Activated T-cell treated with anti-CD3 and anti-CD28 coated beads, Interleukin-2, amount 50 U/mL, for 4 hours (primary cell): ENCODE data around the gene B4GALNT2. TPM values are rescaled to one million over a fixed set of nuclear protein-coding genes. Genes with fewer than 3 reads are reported as not detected.
A peak's percentile ranks its signal among the peaks of the same experiment; 100 is the strongest.
"Not testable (repeated sequence)": the region's sequence is repeated elsewhere in the genome, so short reads cannot be mapped to it uniquely, and the experiment has no call there.

Experiments used
- ATAC-seq, 2 donors: fragments of 200-7000 bp; cut with Tn5 transposase; one replicate each; pipeline ENCODE4 v1.10.0; 2021
- DNase-seq: peaks from one replicate; pipeline ENCODE4 v3.0.0-alpha.2; 2020
- H3K27me3 Mint-ChIP-seq: one replicate; pipeline ENCODE4 v1.8.0; 2021; ENCODE audit warnings: low read depth, mixed read lengths
- H3K36me3 Mint-ChIP-seq: one replicate; pipeline ENCODE4 v1.8.0; 2022; ENCODE audit warnings: mixed read lengths; ENCODE audit not compliant: insufficient read depth
- H3K4me1 Mint-ChIP-seq: one replicate; pipeline ENCODE4 v1.8.0; 2021; ENCODE audit warnings: low read depth, mixed read lengths
- H3K4me3 Mint-ChIP-seq: one replicate; pipeline ENCODE4 v1.8.0; 2021; ENCODE audit warnings: mild to moderate bottlenecking, moderate library complexity, mixed read lengths
- H3K9me3 Mint-ChIP-seq: one replicate; pipeline ENCODE4 v1.8.0; 2021; ENCODE audit warnings: mixed read lengths
- total RNA-seq, 3 donors: library from RNA; stranded (reverse); gene quantifications; one replicate each; pipeline ENCODE4 v1.2.1, GENCODE V29; 2021

Gene B4GALNT2
- total RNA-seq, 3 donors from 2014 or later = not detected

- no peak overlapping the region for H3K4me3 Mint-ChIP-seq
- no peaks in the 10 kb centered on the region for H3K9me3 Mint-ChIP-seq
- no peaks in the 10 kb centered on the region for H3K36me3 Mint-ChIP-seq
- ATAC-seq (no peak), DNase-seq (no peak)
- peaks cover 2% of the 10 kb centered on the region for H3K27me3 Mint-ChIP-seq
- peaks cover 2% of the 10 kb centered on the region for H3K4me1 Mint-ChIP-seq
Measured at GRCh38 chr17:49108318-49108717, 24.3 kb upstream of the B4GALNT2 start.

- DNase-seq (no peak), ATAC-seq (no peak)
- no peaks in the 10 kb centered on the region for H3K36me3 Mint-ChIP-seq
- H3K4me3 Mint-ChIP-seq = no peak overlapping the region
- H3K9me3 Mint-ChIP-seq = no peaks in the 10 kb centered on the region
- peaks cover 6% of the 10 kb centered on the region for H3K27me3 Mint-ChIP-seq
- H3K4me1 Mint-ChIP-seq = peaks cover 2% of the 10 kb centered on the region
Measured at GRCh38 chr17:49110509-49110908, 22.1 kb upstream of the B4GALNT2 start.

- Mint-ChIP-seq H3K36me3 (no peaks in the 10 kb centered on the region), H3K4me1 (peaks cover 2% of the 10 kb centered on the region), H3K9me3 (no peaks in the 10 kb centered on the region), H3K4me3 (no peak overlapping the region), H3K27me3 (peaks cover 11% of the 10 kb centered on the region)
- ATAC-seq = no peak
- no peak for DNase-seq
Measured at GRCh38 chr17:49111934-49112333, 20.6 kb upstream of the B4GALNT2 start.

GRCh38 chr17:49112936-49113335 is 19.6 kb upstream of the B4GALNT2 start:
- Mint-ChIP-seq H3K27me3 (peaks cover 13% of the 10 kb centered on the region), H3K4me3 (no peak overlapping the region), H3K9me3 (no peaks in the 10 kb centered on the region), H3K36me3 (no peaks in the 10 kb centered on the region), H3K4me1 (peaks cover 2% of the 10 kb centered on the region)
- ATAC-seq (no peak), DNase-seq (no peak)

GRCh38 chr17:49114703-49115102 is 17.9 kb upstream of the B4GALNT2 start:
- no peaks in the 10 kb centered on the region for H3K4me1 Mint-ChIP-seq
- no peak overlapping the region for H3K4me3 Mint-ChIP-seq
- ATAC-seq (no peak), DNase-seq (no peak)
- H3K27me3 Mint-ChIP-seq = peaks cover 17% of the 10 kb centered on the region
- H3K9me3 Mint-ChIP-seq = no peaks in the 10 kb centered on the region
- no peaks in the 10 kb centered on the region for H3K36me3 Mint-ChIP-seq

GRCh38 chr17:49117587-49118230 is 14.9 kb upstream of the B4GALNT2 start:
- no peak for ATAC-seq
- no peak for DNase-seq
- Mint-ChIP-seq H3K36me3 (no peaks in the 10 kb centered on the region), H3K4me1 (no peaks in the 10 kb centered on the region), H3K27me3 (peaks cover 27% of the 10 kb centered on the region), H3K9me3 (no peaks in the 10 kb centered on the region), H3K4me3 (no peak overlapping the region)

GRCh38 chr17:49120166-49120565 is 12.4 kb upstream of the B4GALNT2 start:
- Mint-ChIP-seq H3K27me3 (peaks cover 22% of the 10 kb centered on the region), H3K4me3 (no peak overlapping the region), H3K36me3 (no peaks in the 10 kb centered on the region), H3K9me3 (no peaks in the 10 kb centered on the region), H3K4me1 (no peaks in the 10 kb centered on the region)
- ATAC-seq = no peak
- DNase-seq = no peak

- H3K4me1 Mint-ChIP-seq = no peaks in the 10 kb centered on the region
- H3K36me3 Mint-ChIP-seq = no peaks in the 10 kb centered on the region
- no peak overlapping the region for H3K4me3 Mint-ChIP-seq
- H3K9me3 Mint-ChIP-seq = no peaks in the 10 kb centered on the region
- H3K27me3 Mint-ChIP-seq = peaks cover 17% of the 10 kb centered on the region
- DNase-seq = no peak
- ATAC-seq = no peak
Measured at GRCh38 chr17:49121696-49122292, 10.8 kb upstream of the B4GALNT2 start.

GRCh38 chr17:49122566-49122965 is 10.0 kb upstream of the B4GALNT2 start:
- Mint-ChIP-seq H3K4me3 (no peak overlapping the region), H3K36me3 (no peaks in the 10 kb centered on the region), H3K4me1 (no peaks in the 10 kb centered on the region), H3K27me3 (peaks cover 16% of the 10 kb centered on the region), H3K9me3 (no peaks in the 10 kb centered on the region)
- DNase-seq (no peak), ATAC-seq (no peak)

GRCh38 chr17:49123061-49123460 is 9.5 kb upstream of the B4GALNT2 start:
- Mint-ChIP-seq H3K4me1 (no peaks in the 10 kb centered on the region), H3K9me3 (no peaks in the 10 kb centered on the region), H3K27me3 (peaks cover 16% of the 10 kb centered on the region), H3K36me3 (no peaks in the 10 kb centered on the region), H3K4me3 (no peak overlapping the region)
- DNase-seq (no peak), ATAC-seq (no peak)

- Mint-ChIP-seq H3K27me3 (peaks cover 31% of the 10 kb centered on the region), H3K36me3 (no peaks in the 10 kb centered on the region), H3K9me3 (no peaks in the 10 kb centered on the region), H3K4me3 (no peak overlapping the region), H3K4me1 (no peaks in the 10 kb centered on the region)
- DNase-seq (no peak), ATAC-seq (no peak)
Measured at GRCh38 chr17:49125449-49125848, 7.1 kb upstream of the B4GALNT2 start.

GRCh38 chr17:49126183-49126859 is 6.2 kb upstream of the B4GALNT2 start:
- not testable (repeated sequence) for H3K4me3 Mint-ChIP-seq, H3K36me3 Mint-ChIP-seq, DNase-seq, H3K9me3 Mint-ChIP-seq, ATAC-seq, H3K4me1 Mint-ChIP-seq
- H3K27me3 Mint-ChIP-seq = peaks cover 38% of the 10 kb centered on the region

- not testable (repeated sequence) for DNase-seq, H3K9me3 Mint-ChIP-seq, H3K36me3 Mint-ChIP-seq, H3K4me1 Mint-ChIP-seq, ATAC-seq, H3K4me3 Mint-ChIP-seq
- peaks cover 60% of the 10 kb centered on the region for H3K27me3 Mint-ChIP-seq
Measured at GRCh38 chr17:49129359-49129950, 3.1 kb upstream of the B4GALNT2 start.

GRCh38 chr17:49130891-49131290 is 1.7 kb upstream of the B4GALNT2 start:
- DNase-seq = no peak
- ATAC-seq = no peak
- no peak overlapping the region for H3K4me3 Mint-ChIP-seq
- H3K9me3 Mint-ChIP-seq = no peaks in the 10 kb centered on the region
- H3K36me3 Mint-ChIP-seq = no peaks in the 10 kb centered on the region
- H3K27me3 Mint-ChIP-seq = peaks cover 64% of the 10 kb centered on the region
- H3K4me1 Mint-ChIP-seq = peaks cover 5% of the 10 kb centered on the region

GRCh38 chr17:49132317-49132698 is 261 bp upstream of the B4GALNT2 start:
- peak overlapping the region; percentile 53 for H3K4me3 Mint-ChIP-seq
- H3K27me3 Mint-ChIP-seq = peaks cover 64% of the 10 kb centered on the region
- DNase-seq = no peak
- H3K4me1 Mint-ChIP-seq = peaks cover 5% of the 10 kb centered on the region
- no peaks in the 10 kb centered on the region for H3K36me3 Mint-ChIP-seq
- ATAC-seq = peak; percentile 27 to 35
- no peaks in the 10 kb centered on the region for H3K9me3 Mint-ChIP-seq
